ENCODE data around the gene RP9. TPM values are rescaled to one million over a fixed set of nuclear protein-coding genes. Genes with fewer than 3 reads are reported as not detected.
"Not testable (repeated sequence)": the region's sequence is repeated elsewhere in the genome, so short reads cannot be mapped to it uniquely, and the experiment has no call there.

Gene RP9
- total RNA-seq, 1 experiment from 2014 or later = 10.7 TPM

DNA sequence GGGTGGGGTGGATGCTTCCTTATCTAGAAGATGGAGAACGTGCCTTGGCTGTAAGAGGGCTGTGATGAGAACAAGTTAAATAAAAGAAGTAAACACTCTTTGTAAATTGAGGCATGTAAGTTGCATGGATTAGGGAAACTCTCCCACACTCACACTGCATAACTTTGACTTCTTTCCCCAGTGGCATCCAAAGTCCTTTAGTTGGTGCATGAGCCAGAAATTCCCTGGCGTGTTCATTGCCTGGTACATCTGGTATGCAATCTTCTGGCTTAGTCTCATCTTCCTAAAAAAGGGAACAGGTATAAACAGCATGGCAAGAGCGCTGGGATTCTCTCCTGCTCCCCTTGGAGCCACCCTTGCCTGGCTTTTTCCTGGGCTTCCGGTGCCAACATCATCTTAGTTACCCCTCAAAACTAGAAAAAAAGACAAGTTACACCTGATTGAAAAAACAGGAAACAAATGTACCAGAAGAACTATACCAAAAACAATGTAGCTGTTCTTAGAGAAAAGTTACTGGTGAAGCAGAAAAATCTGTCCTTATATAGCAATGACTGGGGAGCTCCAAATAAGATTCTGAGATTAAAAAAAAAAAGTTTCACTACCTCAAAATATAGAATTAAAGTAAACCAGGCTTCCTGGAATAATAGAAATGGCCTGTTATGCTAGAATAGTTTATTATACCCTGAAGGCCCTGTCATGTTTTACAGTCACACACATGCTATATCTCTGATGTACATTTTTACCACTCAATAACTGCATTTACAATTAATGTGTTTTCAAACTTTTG is 9.9 kb downstream of the RP9 start:
- ATAC-seq (no peak), DNase-seq (ENCODE audit: low spot score) (no peak)
- Mint-ChIP-seq H3K27me3 (ENCODE audit: low read depth) (no peaks in the 10 kb centered on the region), H3K4me1 (no peaks in the 10 kb centered on the region), H3K4me3 (no peak overlapping the region), H3K27ac (no peak overlapping the region), H3K9me3 (no peaks in the 10 kb centered on the region), H3K36me3 (peaks cover 57% of the 10 kb centered on the region)
- ChIA-PET CTCF (interaction anchor here (1.5 kb wide), 1 partner anchor 10 kb away, joined by 5 read pairs; the partner anchor contains the start of gene RP9), POLR2A (no interaction called here)
- TF ChIP-seq ELF4 (CRISPR knock-in tag; IDR thresholded peaks at IDR 0.05; ENCODE audit: low read depth) (no peak), RORB (CRISPR knock-in tag; IDR thresholded peaks at IDR 0.05) (no peak), ZBTB21 (CRISPR knock-in tag; IDR thresholded peaks at IDR 0.05; ENCODE audit: borderline replicate concordance) (no peak), TEAD4 (CRISPR knock-in tag; IDR thresholded peaks at IDR 0.05) (no peak), JUN (CRISPR knock-in tag; IDR thresholded peaks at IDR 0.05) (no peak), GTF2I (CRISPR knock-in tag; conservative IDR thresholded peaks at IDR 0.05) (no peak), SMAD3 (CRISPR knock-in tag; IDR thresholded peaks at IDR 0.05; ENCODE audit: borderline replicate concordance) (no peak)
- TF ChIP-seq, protein P1, sequence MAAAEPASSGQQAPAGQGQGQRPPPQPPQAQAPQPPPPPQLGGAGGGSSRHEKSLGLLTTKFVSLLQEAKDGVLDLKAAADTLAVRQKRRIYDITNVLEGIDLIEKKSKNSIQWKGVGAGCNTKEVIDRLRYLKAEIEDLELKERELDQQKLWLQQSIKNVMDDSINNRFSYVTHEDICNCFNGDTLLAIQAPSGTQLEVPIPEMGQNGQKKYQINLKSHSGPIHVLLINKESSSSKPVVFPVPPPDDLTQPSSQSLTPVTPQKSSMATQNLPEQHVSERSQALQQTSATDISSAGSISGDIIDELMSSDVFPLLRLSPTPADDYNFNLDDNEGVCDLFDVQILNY (CRISPR knock-in tag; IDR thresholded peaks at IDR 0.05) = no peak
- TF ChIP-seq, protein P2, sequence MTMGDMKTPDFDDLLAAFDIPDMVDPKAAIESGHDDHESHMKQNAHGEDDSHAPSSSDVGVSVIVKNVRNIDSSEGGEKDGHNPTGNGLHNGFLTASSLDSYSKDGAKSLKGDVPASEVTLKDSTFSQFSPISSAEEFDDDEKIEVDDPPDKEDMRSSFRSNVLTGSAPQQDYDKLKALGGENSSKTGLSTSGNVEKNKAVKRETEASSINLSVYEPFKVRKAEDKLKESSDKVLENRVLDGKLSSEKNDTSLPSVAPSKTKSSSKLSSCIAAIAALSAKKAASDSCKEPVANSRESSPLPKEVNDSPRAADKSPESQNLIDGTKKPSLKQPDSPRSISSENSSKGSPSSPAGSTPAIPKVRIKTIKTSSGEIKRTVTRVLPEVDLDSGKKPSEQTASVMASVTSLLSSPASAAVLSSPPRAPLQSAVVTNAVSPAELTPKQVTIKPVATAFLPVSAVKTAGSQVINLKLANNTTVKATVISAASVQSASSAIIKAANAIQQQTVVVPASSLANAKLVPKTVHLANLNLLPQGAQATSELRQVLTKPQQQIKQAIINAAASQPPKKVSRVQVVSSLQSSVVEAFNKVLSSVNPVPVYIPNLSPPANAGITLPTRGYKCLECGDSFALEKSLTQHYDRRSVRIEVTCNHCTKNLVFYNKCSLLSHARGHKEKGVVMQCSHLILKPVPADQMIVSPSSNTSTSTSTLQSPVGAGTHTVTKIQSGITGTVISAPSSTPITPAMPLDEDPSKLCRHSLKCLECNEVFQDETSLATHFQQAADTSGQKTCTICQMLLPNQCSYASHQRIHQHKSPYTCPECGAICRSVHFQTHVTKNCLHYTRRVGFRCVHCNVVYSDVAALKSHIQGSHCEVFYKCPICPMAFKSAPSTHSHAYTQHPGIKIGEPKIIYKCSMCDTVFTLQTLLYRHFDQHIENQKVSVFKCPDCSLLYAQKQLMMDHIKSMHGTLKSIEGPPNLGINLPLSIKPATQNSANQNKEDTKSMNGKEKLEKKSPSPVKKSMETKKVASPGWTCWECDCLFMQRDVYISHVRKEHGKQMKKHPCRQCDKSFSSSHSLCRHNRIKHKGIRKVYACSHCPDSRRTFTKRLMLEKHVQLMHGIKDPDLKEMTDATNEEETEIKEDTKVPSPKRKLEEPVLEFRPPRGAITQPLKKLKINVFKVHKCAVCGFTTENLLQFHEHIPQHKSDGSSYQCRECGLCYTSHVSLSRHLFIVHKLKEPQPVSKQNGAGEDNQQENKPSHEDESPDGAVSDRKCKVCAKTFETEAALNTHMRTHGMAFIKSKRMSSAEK (CRISPR knock-in tag; IDR thresholded peaks at IDR 0.05; ENCODE audit: borderline replicate concordance) = no peak
- TF ChIP-seq, protein P3, sequence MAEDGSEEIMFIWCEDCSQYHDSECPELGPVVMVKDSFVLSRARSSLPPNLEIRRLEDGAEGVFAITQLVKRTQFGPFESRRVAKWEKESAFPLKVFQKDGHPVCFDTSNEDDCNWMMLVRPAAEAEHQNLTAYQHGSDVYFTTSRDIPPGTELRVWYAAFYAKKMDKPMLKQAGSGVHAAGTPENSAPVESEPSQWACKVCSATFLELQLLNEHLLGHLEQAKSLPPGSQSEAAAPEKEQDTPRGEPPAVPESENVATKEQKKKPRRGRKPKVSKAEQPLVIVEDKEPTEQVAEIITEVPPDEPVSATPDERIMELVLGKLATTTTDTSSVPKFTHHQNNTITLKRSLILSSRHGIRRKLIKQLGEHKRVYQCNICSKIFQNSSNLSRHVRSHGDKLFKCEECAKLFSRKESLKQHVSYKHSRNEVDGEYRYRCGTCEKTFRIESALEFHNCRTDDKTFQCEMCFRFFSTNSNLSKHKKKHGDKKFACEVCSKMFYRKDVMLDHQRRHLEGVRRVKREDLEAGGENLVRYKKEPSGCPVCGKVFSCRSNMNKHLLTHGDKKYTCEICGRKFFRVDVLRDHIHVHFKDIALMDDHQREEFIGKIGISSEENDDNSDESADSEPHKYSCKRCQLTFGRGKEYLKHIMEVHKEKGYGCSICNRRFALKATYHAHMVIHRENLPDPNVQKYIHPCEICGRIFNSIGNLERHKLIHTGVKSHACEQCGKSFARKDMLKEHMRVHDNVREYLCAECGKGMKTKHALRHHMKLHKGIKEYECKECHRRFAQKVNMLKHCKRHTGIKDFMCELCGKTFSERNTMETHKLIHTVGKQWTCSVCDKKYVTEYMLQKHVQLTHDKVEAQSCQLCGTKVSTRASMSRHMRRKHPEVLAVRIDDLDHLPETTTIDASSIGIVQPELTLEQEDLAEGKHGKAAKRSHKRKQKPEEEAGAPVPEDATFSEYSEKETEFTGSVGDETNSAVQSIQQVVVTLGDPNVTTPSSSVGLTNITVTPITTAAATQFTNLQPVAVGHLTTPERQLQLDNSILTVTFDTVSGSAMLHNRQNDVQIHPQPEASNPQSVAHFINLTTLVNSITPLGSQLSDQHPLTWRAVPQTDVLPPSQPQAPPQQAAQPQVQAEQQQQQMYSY (CRISPR knock-in tag; IDR thresholded peaks at IDR 0.05) = no peak
- TF ChIP-seq, protein P4, sequence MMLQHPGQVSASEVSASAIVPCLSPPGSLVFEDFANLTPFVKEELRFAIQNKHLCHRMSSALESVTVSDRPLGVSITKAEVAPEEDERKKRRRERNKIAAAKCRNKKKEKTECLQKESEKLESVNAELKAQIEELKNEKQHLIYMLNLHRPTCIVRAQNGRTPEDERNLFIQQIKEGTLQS (CRISPR knock-in tag; conservative IDR thresholded peaks at IDR 0.05) = no peak
- TF ChIP-seq, protein P5, sequence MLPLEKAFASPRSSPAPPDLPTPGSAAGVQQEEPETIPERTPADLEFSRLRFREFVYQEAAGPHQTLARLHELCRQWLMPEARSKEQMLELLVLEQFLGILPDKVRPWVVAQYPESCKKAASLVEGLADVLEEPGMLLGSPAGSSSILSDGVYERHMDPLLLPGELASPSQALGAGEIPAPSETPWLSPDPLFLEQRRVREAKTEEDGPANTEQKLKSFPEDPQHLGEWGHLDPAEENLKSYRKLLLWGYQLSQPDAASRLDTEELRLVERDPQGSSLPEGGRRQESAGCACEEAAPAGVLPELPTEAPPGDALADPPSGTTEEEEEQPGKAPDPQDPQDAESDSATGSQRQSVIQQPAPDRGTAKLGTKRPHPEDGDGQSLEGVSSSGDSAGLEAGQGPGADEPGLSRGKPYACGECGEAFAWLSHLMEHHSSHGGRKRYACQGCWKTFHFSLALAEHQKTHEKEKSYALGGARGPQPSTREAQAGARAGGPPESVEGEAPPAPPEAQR (CRISPR knock-in tag; IDR thresholded peaks at IDR 0.05) = no peak
- TF ChIP-seq, protein P6, sequence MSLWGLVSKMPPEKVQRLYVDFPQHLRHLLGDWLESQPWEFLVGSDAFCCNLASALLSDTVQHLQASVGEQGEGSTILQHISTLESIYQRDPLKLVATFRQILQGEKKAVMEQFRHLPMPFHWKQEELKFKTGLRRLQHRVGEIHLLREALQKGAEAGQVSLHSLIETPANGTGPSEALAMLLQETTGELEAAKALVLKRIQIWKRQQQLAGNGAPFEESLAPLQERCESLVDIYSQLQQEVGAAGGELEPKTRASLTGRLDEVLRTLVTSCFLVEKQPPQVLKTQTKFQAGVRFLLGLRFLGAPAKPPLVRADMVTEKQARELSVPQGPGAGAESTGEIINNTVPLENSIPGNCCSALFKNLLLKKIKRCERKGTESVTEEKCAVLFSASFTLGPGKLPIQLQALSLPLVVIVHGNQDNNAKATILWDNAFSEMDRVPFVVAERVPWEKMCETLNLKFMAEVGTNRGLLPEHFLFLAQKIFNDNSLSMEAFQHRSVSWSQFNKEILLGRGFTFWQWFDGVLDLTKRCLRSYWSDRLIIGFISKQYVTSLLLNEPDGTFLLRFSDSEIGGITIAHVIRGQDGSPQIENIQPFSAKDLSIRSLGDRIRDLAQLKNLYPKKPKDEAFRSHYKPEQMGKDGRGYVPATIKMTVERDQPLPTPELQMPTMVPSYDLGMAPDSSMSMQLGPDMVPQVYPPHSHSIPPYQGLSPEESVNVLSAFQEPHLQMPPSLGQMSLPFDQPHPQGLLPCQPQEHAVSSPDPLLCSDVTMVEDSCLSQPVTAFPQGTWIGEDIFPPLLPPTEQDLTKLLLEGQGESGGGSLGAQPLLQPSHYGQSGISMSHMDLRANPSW (CRISPR knock-in tag; conservative IDR thresholded peaks at IDR 0.05; ENCODE audit: low read depth) = no peak
- TF ChIP-seq, protein P7, sequence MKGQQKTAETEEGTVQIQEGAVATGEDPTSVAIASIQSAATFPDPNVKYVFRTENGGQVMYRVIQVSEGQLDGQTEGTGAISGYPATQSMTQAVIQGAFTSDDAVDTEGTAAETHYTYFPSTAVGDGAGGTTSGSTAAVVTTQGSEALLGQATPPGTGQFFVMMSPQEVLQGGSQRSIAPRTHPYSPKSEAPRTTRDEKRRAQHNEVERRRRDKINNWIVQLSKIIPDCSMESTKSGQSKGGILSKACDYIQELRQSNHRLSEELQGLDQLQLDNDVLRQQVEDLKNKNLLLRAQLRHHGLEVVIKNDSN (CRISPR knock-in tag; IDR thresholded peaks at IDR 0.05) = no peak

DNA sequence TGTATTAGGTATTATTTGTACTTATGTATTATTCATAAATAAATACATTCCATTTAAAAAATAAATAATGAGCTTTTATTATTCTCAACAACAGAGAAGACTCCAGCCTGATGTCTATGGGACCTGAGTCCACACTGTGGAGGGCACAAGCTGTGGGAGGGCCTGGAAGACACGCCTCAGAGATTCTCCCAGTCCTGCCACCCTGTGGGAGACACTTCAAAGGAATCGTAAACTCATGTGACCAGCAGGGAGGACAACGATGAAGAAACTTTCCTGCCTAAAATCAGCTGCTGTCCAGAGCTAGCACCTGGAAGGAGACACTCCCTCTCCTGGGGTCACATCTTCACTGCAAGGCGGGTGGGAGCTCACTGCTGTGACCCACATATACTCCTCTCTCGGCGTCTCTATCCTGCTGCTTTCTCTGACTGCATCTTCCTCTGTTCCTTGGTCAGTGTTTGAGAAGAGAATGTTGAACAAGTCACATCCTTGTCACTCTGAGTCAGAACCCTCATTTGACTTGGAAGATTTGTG is 14.4 kb downstream of the RP9 start:
- POLR2A ChIA-PET; H3K9me3 Mint-ChIP-seq; H3K27me3 Mint-ChIP-seq (ENCODE audit: low read depth); CTCF ChIA-PET; H3K4me3 Mint-ChIP-seq; DNase-seq (ENCODE audit: low spot score); H3K27ac Mint-ChIP-seq; H3K4me1 Mint-ChIP-seq: not testable (repeated sequence)
- peaks cover 44% of the 10 kb centered on the region for H3K36me3 Mint-ChIP-seq
- peak; percentile 48 for ATAC-seq
